K562 (cell line): Measurements from ENCODE around the gene GBF1. TPM values are rescaled to one million over a fixed set of nuclear protein-coding genes. Genes with fewer than 3 reads are reported as not detected.

Source experiments
- ATAC-seq: fragments of 200-7000 bp; cut with Tn5 transposase; 3 replicates; pipeline ENCODE4 v1.9.1; 2020; ENCODE audit warnings: moderate library complexity
- BruUV-seq: library from RNA; stranded (reverse); fragments of 400-500 nt; replicated peaks from 2 replicates; lab custom pipeline; 2021; lab: Mats Ljungman, UMichigan
- CTCF ChIA-PET: fragments of 300-600 bp; formaldehyde crosslinking; extraction: SDS; loops from one replicate; lab custom pipeline; 2021; ENCODE audit warnings: low intra/inter-chr PET ratio; lab: Yijun Ruan, JAX
- POLR2A ChIA-PET: fragments of 300-600, 350-650 bp; sonication (Branson Sonifier 250); formaldehyde crosslinking; extraction: SDS; loops from one replicate; lab custom pipeline; 2021; ENCODE audit warnings: antibody characterized with exemption, inconsistent platforms; lab: Yijun Ruan, JAX
- DNase-seq, 4 experiments: peaks; one replicate each; pipeline versions ENCODE4 v3.0.0 to v3.0.0-alpha.2; 2011 to 2018; ENCODE audit warnings: low spot score in 3 of 4, mixed read lengths in 3 of 4; ENCODE audit errors: extremely low read depth in 1 of 4
- FAIRE-seq: peaks from 2 replicates; lab custom pipeline; 2011; peaks lifted over from hg19 to GRCh38; lab: Jason Lieb, UNC
- H2AFZ ChIP-seq: 2 replicates; pipeline ENCODE4 v1.6.0; 2011; ENCODE audit warnings: low read depth, low read length, control low read depth, inconsistent platforms
- H3K27ac ChIP-seq: fragments of 200-600 bp; 3 replicates; pipeline ENCODE4 v1.8.0; 2011; ENCODE audit warnings: low read depth, mild to moderate bottlenecking, control low read depth, inconsistent platforms, low read length, moderate library complexity, mixed read lengths; ENCODE audit errors: extremely low read depth
- H3K27me3 ChIP-seq, 2 experiments: fragments of 300-600 bp in 1 of 2; 2 replicates in 1 of 2; 3 replicates in 1 of 2; pipeline versions ENCODE4 v1.6.0 to v1.8.0; 2011; ENCODE audit warnings: inconsistent platforms in 2 of 2, low read length in 2 of 2, mild to moderate bottlenecking in 1 of 2, mixed read lengths in 1 of 2, moderate library complexity in 1 of 2; ENCODE audit not compliant: control insufficient read depth in 2 of 2, insufficient read depth in 2 of 2
- H3K36me3 ChIP-seq: fragments of 300-600 bp; 3 replicates; pipeline ENCODE4 v1.8.0; 2011; ENCODE audit warnings: mild to moderate bottlenecking, low read length, inconsistent platforms; ENCODE audit not compliant: control insufficient read depth, insufficient read depth
- H3K4me1 ChIP-seq, 2 experiments: fragments of 200-600 bp in 1 of 2; replicated peaks in 1 of 2; 2 replicates in 1 of 2; 3 replicates in 1 of 2; pipeline versions ENCODE4 v1.5.1 to v1.8.0; 2011; ENCODE audit warnings: inconsistent platforms in 2 of 2, low read length in 2 of 2, mild to moderate bottlenecking in 1 of 2, mixed read lengths in 1 of 2, moderate library complexity in 1 of 2; ENCODE audit not compliant: control insufficient read depth in 2 of 2, insufficient read depth in 2 of 2
- H3K4me2 ChIP-seq: 2 replicates; pipeline ENCODE4 v1.6.1; 2011; ENCODE audit warnings: low read length, control low read depth, inconsistent platforms, mixed read lengths; ENCODE audit not compliant: insufficient read depth
- H3K4me3 ChIP-seq: fragments of 200-600 bp; sonication (generic), shearing (Covaris generic); 2 replicates; pipeline ENCODE4 v1.5.1; 2016; ENCODE audit warnings: control low read depth, inconsistent platforms
- H3K79me2 ChIP-seq: fragments of 200-600 bp; 3 replicates; pipeline ENCODE4 v1.8.0; 2011; ENCODE audit warnings: low read length, inconsistent platforms; ENCODE audit not compliant: control insufficient read depth, insufficient read depth
- H3K9ac ChIP-seq, 2 experiments: 2 replicates each; pipeline versions ENCODE4 v1.6.0 to v1.6.1; 2011; ENCODE audit warnings: low read depth in 2 of 2, low read length in 2 of 2, control low read depth in 1 of 2, inconsistent platforms in 1 of 2, mild to moderate bottlenecking in 1 of 2, mixed read lengths in 1 of 2; ENCODE audit not compliant: insufficient read depth in 1 of 2
- H3K9me1 ChIP-seq: one replicate; pipeline ENCODE4 v1.6.0; 2011; ENCODE audit warnings: inconsistent platforms, mild to moderate bottlenecking, low read length, moderate library complexity; ENCODE audit not compliant: control insufficient read depth, insufficient read depth
- H3K9me3 ChIP-seq: replicated peaks from 2 replicates; pipeline ENCODE4 v1.5.1; 2011; ENCODE audit warnings: low read depth, low read length, inconsistent platforms; ENCODE audit not compliant: control insufficient read depth, insufficient read depth
- H4K20me1 ChIP-seq: replicated peaks from 2 replicates; pipeline ENCODE4 v1.6.1; 2011; ENCODE audit warnings: low read length, inconsistent platforms, mixed read lengths; ENCODE audit not compliant: control insufficient read depth, insufficient read depth
- CTBP1 ChIP-seq: fragments of 450-650 bp; IDR thresholded peaks from 2 replicates; pipeline ENCODE4 v1.6.1; 2016; ENCODE audit warnings: borderline replicate concordance
- FOXK1 ChIP-seq: sonication (generic); formaldehyde crosslinking; IDR thresholded peaks from 2 replicates; pipeline ENCODE4 v1.8.0; 2022; ENCODE audit warnings: missing genetic modification reagents, mild to moderate bottlenecking, borderline replicate concordance
- HMG20B ChIP-seq: fragments of 250-450 bp; sonication (Bioruptor Pico); IDR thresholded peaks from 2 replicates; pipeline ENCODE4 v1.5.0; 2021; ENCODE audit warnings: mild to moderate bottlenecking
- MECOM ChIP-seq: fragments of 250-450 bp; sonication (Bioruptor Pico); IDR thresholded peaks from 2 replicates; pipeline ENCODE4 v1.8.0; 2022; ENCODE audit warnings: inconsistent platforms
- NBN ChIP-seq: fragments of 450-650 bp; IDR thresholded peaks from 2 replicates; pipeline ENCODE4 v1.6.1; 2016; ENCODE audit warnings: low read depth, mild to moderate bottlenecking
- PHF8 ChIP-seq: fragments of 200-600 bp; sonication (generic); IDR thresholded peaks from 2 replicates; pipeline ENCODE4 v1.6.1; 2012; ENCODE audit warnings: mixed run types, mild to moderate bottlenecking, inconsistent platforms, low read length, moderate library complexity, borderline replicate concordance
- ZBTB5 ChIP-seq: fragments of 450-650 bp; IDR thresholded peaks from 2 replicates; pipeline ENCODE4 v1.6.1; 2017; ENCODE audit warnings: antibody characterized with exemption
- ZNF224 ChIP-seq: sonication (generic); formaldehyde crosslinking; IDR thresholded peaks from 2 replicates; pipeline ENCODE4 v1.8.0; 2022; ENCODE audit warnings: mild to moderate bottlenecking, missing genetic modification reagents
- ZNF699 ChIP-seq: fragments of 250-450 bp; sonication (Bioruptor Pico); IDR thresholded peaks from 2 replicates; pipeline ENCODE4 v1.8.0; 2021; ENCODE audit warnings: mild to moderate bottlenecking, moderate library complexity; ENCODE audit not compliant: insufficient replicate concordance
- WGBS: fragments of 100-300 bp; shearing (Covaris generic); methylation state at CpG from one replicate; pipeline ENCODE4 v1.1.6; 2016; ENCODE audit warnings: low coverage, mixed read lengths; ENCODE audit not compliant: insufficient coverage; ENCODE audit errors: missing lambda C conversion rate; 5-methylcytosine and 5-hydroxymethylcytosine counted together
- in situ Hi-C: fragments of 300-500 bp; cut with MboI; formaldehyde crosslinking; loops from 4 replicates; pipeline ENCODE4 v1.15.0; 2018; ENCODE audit warnings: inconsistent platforms, mixed read lengths
- intact Hi-C: fragments of 100-400 bp; cut with micrococcal nuclease; formaldehyde crosslinking; loops from 2 replicates; pipeline ENCODE4 v1.14.2; 2022
- polyA plus RNA-seq, 8 experiments: library from polyadenylated mRNA; depleted of rRNA in 4 of 8; stranded (reverse) in 5 of 8; unstranded in 3 of 8; fragments of >200 nt; fragmentation: Nextera tagmentation in 2 of 8; fragmentation: Illumina TruSeq in 1 of 8; extraction: Ambion mirVana in 2 of 8; extraction: Trizol in 1 of 8; gene quantifications; 2 replicates each; pipeline versions ENCODE4 v1.2.1 to v1.2.3, GENCODE V29; 2011 to 2014; ENCODE audit warnings: inconsistent platforms in 1 of 8, missing spikeins in 1 of 8
- total RNA-seq, 7 experiments: library from RNA; depleted of rRNA in 6 of 7; stranded (reverse); fragments of >200 nt in 6 of 7; fragmentation: Illumina TruSeq in 2 of 7; extraction: Trizol in 2 of 7; gene quantifications; 2 replicates each; pipeline versions ENCODE4 v1.2.1 to v1.2.3, GENCODE V29; 2011 to 2021; ENCODE audit warnings: low replicate concordance in 1 of 7

The GBF1 gene
- total and polyA plus RNA-seq, 9 of the 15 experiments (the other 6 are each of a cell fraction or from before 2014, with no cell fraction given) = 0.69 to 28.0 (median 10.3) TPM

- H3K4me3 ChIP-seq = no peak overlapping the region
- H3K4me2 ChIP-seq = no peak overlapping the region
- no peak overlapping the region for H2AFZ ChIP-seq
- no peaks in the 10 kb centered on the region for H3K9me3 ChIP-seq
- intact Hi-C loops = no loop called here
- in situ Hi-C loops = no loop called here
- H3K36me3 ChIP-seq = no peaks in the 10 kb centered on the region
- H3K27ac ChIP-seq = no peak overlapping the region
- no peak for ATAC-seq
- peaks cover 2 to 37% of the 10 kb centered on the region in 2 experiments; a peak in 3 of 5 replicates for H3K4me1 ChIP-seq
- H3K79me2 ChIP-seq = peaks cover 3% of the 10 kb centered on the region
- H4K20me1 ChIP-seq = no peaks in the 10 kb centered on the region
- no CpG with 5 or more reads among the region's 9 CpGs for WGBS
- DNase-seq = no peak
- H3K9ac ChIP-seq = peak overlapping the region in 1 of 2 experiments; percentile 52; a peak in 1 of 4 replicates
- H3K27me3 ChIP-seq = peaks cover 1 to 16% of the 10 kb centered on the region in 2 experiments; a peak in 3 of 5 replicates
- no peak for FAIRE-seq
- ChIA-PET CTCF (no interaction called here), POLR2A (no interaction called here)
- no TSS peak for BruUV-seq
- TF ChIP-seq ZBTB5 = no peak
- no peak for TF ChIP-seq PHF8
- TF ChIP-seq NBN = no peak
- no peak for TF ChIP-seq ZNF699 (CRISPR knock-in tag)
- no peak for TF ChIP-seq CTBP1
- no peak for TF ChIP-seq FOXK1 (CRISPR knock-in tag)
- no peak for TF ChIP-seq MECOM (CRISPR knock-in tag)
- TF ChIP-seq HMG20B = no peak
- no peak for TF ChIP-seq ZNF224 (CRISPR knock-in tag)
- no peaks in the 10 kb centered on the region for H3K9me1 ChIP-seq
These were observed 171.0 kb downstream of the GBF1 start for GRCh38 chr10:102416283-102416682.
